Epithelial cell of prostate (primary cell): ENCODE results near the gene F13A1.

Experiments
- DNase-seq: peaks from one replicate; pipeline ENCODE4 v3.0.0-alpha.2; 2011; ENCODE audit warnings: low read depth, low spot score
- H3K27ac ChIP-seq: fragments of 450-650 bp; 2 replicates; pipeline ENCODE4 v1.5.1; 2017; ENCODE audit warnings: mild to moderate bottlenecking

F13A1 gene

GRCh38 chr6:6201200-6201599 is 119.3 kb downstream of the F13A1 start:
- no peak overlapping the region for H3K27ac ChIP-seq
- no peak for DNase-seq

- H3K27ac ChIP-seq, result no peak overlapping the region
- DNase-seq, result no peak
These were observed 120.8 kb downstream of the F13A1 start for GRCh38 chr6:6199678-6200077.

- DNase-seq, result no peak
- H3K27ac ChIP-seq, result no peak overlapping the region
These were observed 123.7 kb downstream of the F13A1 start for GRCh38 chr6:6196762-6197161.

GRCh38 chr6:6195080-6195479 is 125.4 kb downstream of the F13A1 start:
- no peak for DNase-seq

GRCh38 chr6:6193221-6193745 is 127.2 kb downstream of the F13A1 start:
- H3K27ac ChIP-seq, result no peak overlapping the region
- DNase-seq, result no peak

More at GRCh38 chr6:6195080-6195479, 125.4 kb downstream of the F13A1 start:
- no peak overlapping the region for H3K27ac ChIP-seq

- H3K27ac ChIP-seq, result no peak overlapping the region
- DNase-seq, result no peak
These were observed 128.6 kb downstream of the F13A1 start for GRCh38 chr6:6191909-6192308.

- no peak overlapping the region for H3K27ac ChIP-seq
- DNase-seq, result no peak
These were observed 129.0 kb downstream of the F13A1 start for GRCh38 chr6:6191476-6191875.

- H3K27ac ChIP-seq, result no peak overlapping the region
- DNase-seq, result no peak
These were observed 139.8 kb downstream of the F13A1 start for GRCh38 chr6:6180684-6181083.

GRCh38 chr6:6179858-6180623 is 140.4 kb downstream of the F13A1 start:
- no peak overlapping the region for H3K27ac ChIP-seq

GRCh38 chr6:6178795-6179194 is 141.7 kb downstream of the F13A1 start:
- no peak for DNase-seq
- no peak overlapping the region for H3K27ac ChIP-seq

More at GRCh38 chr6:6179858-6180623, 140.4 kb downstream of the F13A1 start:
- DNase-seq, result no peak

GRCh38 chr6:6177754-6178153 is 142.7 kb downstream of the F13A1 start:
- H3K27ac ChIP-seq, result no peak overlapping the region
- DNase-seq, result no peak

- no peak overlapping the region for H3K27ac ChIP-seq
- no peak for DNase-seq
These were observed 143.8 kb downstream of the F13A1 start for GRCh38 chr6:6176586-6177228.

GRCh38 chr6:6176127-6176526 is 144.3 kb downstream of the F13A1 start:
- no peak for DNase-seq

GRCh38 chr6:6169141-6169540 is 151.3 kb downstream of the F13A1 start:
- DNase-seq, result no peak
- no peak overlapping the region for H3K27ac ChIP-seq

More at GRCh38 chr6:6176127-6176526, 144.3 kb downstream of the F13A1 start:
- H3K27ac ChIP-seq, result no peak overlapping the region

- no peak overlapping the region for H3K27ac ChIP-seq
- no peak for DNase-seq
These were observed 154.4 kb downstream of the F13A1 start for GRCh38 chr6:6166064-6166463.

GRCh38 chr6:6164367-6164766 is 156.1 kb downstream of the F13A1 start:
- H3K27ac ChIP-seq, result no peak overlapping the region
- no peak for DNase-seq

- H3K27ac ChIP-seq, result no peak overlapping the region
- no peak for DNase-seq
These were observed 166.1 kb downstream of the F13A1 start for GRCh38 chr6:6154335-6154734.

- no peak overlapping the region for H3K27ac ChIP-seq
- DNase-seq, result no peak
These were observed 168.4 kb downstream of the F13A1 start for GRCh38 chr6:6152060-6152459.

GRCh38 chr6:6148192-6148815 is 172.2 kb downstream of the F13A1 start:
- DNase-seq, result no peak
- H3K27ac ChIP-seq, result no peak overlapping the region

GRCh38 chr6:6131492-6132109 is 188.9 kb downstream of the F13A1 start:
- no peak overlapping the region for H3K27ac ChIP-seq
- no peak for DNase-seq

GRCh38 chr6:6125495-6125894 is 195.0 kb downstream of the F13A1 start:
- no peak for DNase-seq
- H3K27ac ChIP-seq, result no peak overlapping the region
